Nucleus accumbens (tissue), 56 donors: Measurements from ENCODE around the gene ZFP37.
"Not testable (repeated sequence)": the region's sequence is repeated elsewhere in the genome, so short reads cannot be mapped to it uniquely, and the experiment has no call there.

Experiments
- DNase-seq, 56 donors: peaks; one replicate each; lab custom pipeline; 2025; lab: John Stamatoyannopoulos, UW

The ZFP37 gene

GRCh38 chr9:113056191-113057106 lies at the start of gene ZFP37:
ZFP37 (minus strand) TSS chr9:113056724; CDS start chr9:113056688, 36 bp downstream.
- DNase-seq: peak; percentile 39 to 97 (median 92)

- DNase-seq: not testable (repeated sequence)
Observed at GRCh38 chr9:113105345-113105744, 48.8 kb upstream of the ZFP37 start.

- no peak for DNase-seq
Observed at GRCh38 chr9:113095561-113095960, 39.0 kb upstream of the ZFP37 start.

- not testable (repeated sequence) for DNase-seq
Observed at GRCh38 chr9:113089924-113090323, 33.4 kb upstream of the ZFP37 start.

- not testable (repeated sequence) for DNase-seq
Observed at GRCh38 chr9:113089143-113089505, 32.6 kb upstream of the ZFP37 start.

- not testable (repeated sequence) for DNase-seq
Observed at GRCh38 chr9:113088456-113089142, 32.1 kb upstream of the ZFP37 start.

GRCh38 chr9:113062932-113063310 lies 6.4 kb upstream of the ZFP37 start:
- DNase-seq: peak in 2 of 56 donors; percentile 5 to 46

GRCh38 chr9:113062256-113062931 lies 5.9 kb upstream of the ZFP37 start:
- DNase-seq: peak in 1 of 56 donors; percentile 27

GRCh38 chr9:113061072-113061850 lies 4.7 kb upstream of the ZFP37 start:
- peak in 5 of 56 donors; percentile 1 to 37 (median 11) for DNase-seq

- DNase-seq: not testable (repeated sequence)
Observed at GRCh38 chr9:113059581-113060284, 3.2 kb upstream of the ZFP37 start.

- DNase-seq: peak in 1 of 56 donors; percentile 3
Observed at GRCh38 chr9:113057193-113057592, 669 bp upstream of the ZFP37 start.

GRCh38 chr9:113042884-113043657 lies 13.5 kb downstream of the ZFP37 start:
- DNase-seq: no peak

GRCh38 chr9:113026200-113026599 lies 30.3 kb downstream of the ZFP37 start:
- DNase-seq: no peak

GRCh38 chr9:113018247-113018646 lies 38.3 kb downstream of the ZFP37 start:
- DNase-seq: no peak

GRCh38 chr9:113012492-113012891 lies 44.0 kb downstream of the ZFP37 start:
- DNase-seq: peak in 5 of 56 donors; percentile 0

- DNase-seq: peak in 54 of 56 donors; percentile 7 to 90 (median 63)
Observed at GRCh38 chr9:113011911-113012381, 44.6 kb downstream of the ZFP37 start, which contains the start of gene ZNF883. ZNF883 (minus strand) TSS chr9:113012192.

GRCh38 chr9:113005777-113006176 lies 50.7 kb downstream of the ZFP37 start:
- DNase-seq: no peak

- no peak for DNase-seq
Observed at GRCh38 chr9:112997236-112997941, 59.1 kb downstream of the ZFP37 start.
